Stimulated activated memory B cell treated with anti-CD40 and anti-IgM and Interleukin-4, amounts not matched to agents 10 μg/mL and 1 μg/mL and 100 μg/mL, for 72 hours (primary cell): Measurements from ENCODE around the gene RPS17.
"Not testable (repeated sequence)": the region's sequence is repeated elsewhere in the genome, so short reads cannot be mapped to it uniquely, and the experiment has no call there.

ENCODE experiments used
- ATAC-seq: fragments of 150-1000 bp; cut with Tn5 transposase; 2 replicates; pipeline ENCODE4 v1.10.0; 2021
- H3K27ac Mint-ChIP-seq: one replicate; pipeline ENCODE4 v1.8.0; 2022; ENCODE audit warnings: mild to moderate bottlenecking, mixed read lengths
- H3K27me3 Mint-ChIP-seq: one replicate; pipeline ENCODE4 v1.8.0; 2022; ENCODE audit warnings: mixed read lengths
- H3K36me3 Mint-ChIP-seq: one replicate; pipeline ENCODE4 v1.8.0; 2022; ENCODE audit warnings: mixed read lengths
- H3K4me1 Mint-ChIP-seq: one replicate; pipeline ENCODE4 v1.8.0; 2022; ENCODE audit warnings: mixed read lengths
- H3K4me3 Mint-ChIP-seq: one replicate; pipeline ENCODE4 v1.8.0; 2022; ENCODE audit warnings: mild to moderate bottlenecking, moderate library complexity, mixed read lengths
- H3K9me3 Mint-ChIP-seq: one replicate; pipeline ENCODE4 v1.8.0; 2022; ENCODE audit warnings: mixed read lengths

Gene RPS17

GRCh38 chr15:82504074-82504473, 36.2 kb downstream of the RPS17 start:
- not testable (repeated sequence) for H3K27ac Mint-ChIP-seq, H3K27me3 Mint-ChIP-seq, ATAC-seq, H3K36me3 Mint-ChIP-seq, H3K4me1 Mint-ChIP-seq, H3K4me3 Mint-ChIP-seq, H3K9me3 Mint-ChIP-seq

DNA sequence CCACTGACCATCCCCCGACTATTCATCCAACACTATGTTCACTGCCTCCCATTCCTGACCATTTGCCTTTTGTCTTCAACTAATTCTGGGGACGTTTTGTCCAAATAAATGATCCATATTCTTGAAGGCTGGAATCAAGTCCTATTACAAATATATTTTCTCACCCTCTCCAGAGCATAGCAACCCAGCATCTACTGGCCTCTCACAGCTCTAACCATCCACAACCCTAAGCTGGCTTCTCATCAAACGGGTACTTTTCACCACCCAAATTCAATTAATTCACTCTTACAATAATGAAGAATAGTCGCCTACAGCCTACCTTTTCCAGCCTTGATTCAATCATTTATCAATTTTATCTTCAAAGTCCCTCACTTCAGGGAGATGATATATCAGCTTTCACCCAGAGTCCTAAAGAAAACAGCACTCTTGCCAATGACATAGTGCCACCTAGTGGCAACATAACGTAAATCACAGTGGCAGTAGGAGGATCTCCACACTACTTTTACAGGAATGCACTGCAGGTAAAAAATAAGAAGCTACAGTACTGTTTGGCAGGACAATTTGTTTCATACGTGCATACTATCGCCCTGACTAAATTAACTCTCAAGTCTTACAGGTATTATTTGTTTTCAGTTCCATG, 37.4 kb downstream of the RPS17 start:
- ATAC-seq, H3K27me3 Mint-ChIP-seq, H3K36me3 Mint-ChIP-seq, H3K4me1 Mint-ChIP-seq, H3K9me3 Mint-ChIP-seq, H3K4me3 Mint-ChIP-seq, H3K27ac Mint-ChIP-seq: not testable (repeated sequence)

DNA sequence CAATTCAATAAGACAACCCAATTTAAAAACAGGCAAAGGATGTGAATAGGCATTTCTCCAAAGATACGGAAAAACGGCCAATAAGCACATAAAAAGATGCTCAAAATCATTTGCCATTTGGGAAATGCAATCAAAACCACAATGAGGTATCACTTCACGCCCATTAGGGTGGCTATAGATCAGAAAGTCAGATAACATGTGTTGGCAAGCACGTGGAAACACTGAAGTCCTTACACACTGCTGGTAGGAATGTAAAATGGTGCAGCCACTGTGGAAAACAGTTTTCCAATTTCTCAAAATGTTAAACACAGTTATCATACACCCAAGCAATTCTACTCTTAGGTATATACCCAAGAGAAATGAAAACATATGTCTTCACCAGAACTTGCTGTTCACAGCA, 39.5 kb downstream of the RPS17 start:
- ATAC-seq, H3K27ac Mint-ChIP-seq, H3K4me3 Mint-ChIP-seq, H3K27me3 Mint-ChIP-seq, H3K4me1 Mint-ChIP-seq, H3K9me3 Mint-ChIP-seq, H3K36me3 Mint-ChIP-seq: not testable (repeated sequence)

- not testable (repeated sequence) for H3K4me1 Mint-ChIP-seq, ATAC-seq, H3K27me3 Mint-ChIP-seq, H3K9me3 Mint-ChIP-seq, H3K36me3 Mint-ChIP-seq, H3K4me3 Mint-ChIP-seq, H3K27ac Mint-ChIP-seq
Measured at GRCh38 chr15:82497978-82498377, 42.3 kb downstream of the RPS17 start.

DNA sequence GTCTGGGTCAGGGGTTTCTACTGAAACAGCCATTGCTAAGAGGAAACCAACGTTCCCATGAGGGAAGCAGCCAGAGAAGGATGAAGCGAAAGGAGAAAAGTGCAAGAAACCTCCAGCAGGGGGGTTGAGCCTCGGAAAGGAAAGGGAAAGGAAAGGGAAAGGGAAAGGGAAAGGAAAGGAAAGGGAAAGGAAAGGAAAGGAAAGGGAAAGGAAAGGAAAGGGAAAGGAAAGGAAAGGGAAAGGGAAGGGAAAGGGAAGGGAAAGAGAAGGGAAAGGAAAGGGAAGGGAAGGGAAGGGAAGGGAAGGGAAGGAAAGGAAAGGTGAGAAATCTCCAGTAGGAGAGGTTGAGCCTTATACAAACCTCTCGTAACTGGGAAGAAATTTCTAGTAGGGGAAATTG, 52.0 kb downstream of the RPS17 start:
- H3K4me1 Mint-ChIP-seq, H3K27me3 Mint-ChIP-seq, H3K4me3 Mint-ChIP-seq, ATAC-seq, H3K36me3 Mint-ChIP-seq, H3K9me3 Mint-ChIP-seq, H3K27ac Mint-ChIP-seq: not testable (repeated sequence)

DNA sequence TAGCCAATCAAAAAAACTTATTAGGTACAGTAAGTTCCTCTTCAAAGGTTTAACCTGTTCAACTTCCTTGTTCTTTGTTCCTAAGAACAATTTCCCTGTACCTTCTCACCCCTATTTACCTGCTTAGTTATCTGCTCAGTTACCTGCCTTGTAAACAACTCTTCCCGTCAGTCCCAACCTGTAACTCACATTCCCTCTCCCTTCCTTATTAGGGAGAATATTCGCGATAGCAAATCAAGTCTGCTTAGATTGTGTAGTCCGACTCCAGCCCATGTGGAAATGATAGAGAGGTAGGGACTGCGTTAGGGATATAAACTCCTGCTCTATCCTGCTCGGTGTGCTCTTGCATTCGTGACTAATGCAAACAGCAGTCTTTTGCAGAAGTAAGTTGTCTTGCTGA, 53.2 kb downstream of the RPS17 start:
- H3K27me3 Mint-ChIP-seq, H3K4me3 Mint-ChIP-seq, ATAC-seq, H3K9me3 Mint-ChIP-seq, H3K36me3 Mint-ChIP-seq, H3K4me1 Mint-ChIP-seq, H3K27ac Mint-ChIP-seq: not testable (repeated sequence)
